ENCODE measurements around the gene TCEAL5. TPM values are rescaled to one million over a fixed set of nuclear protein-coding genes. Genes with fewer than 3 reads are reported as not detected.

Gene TCEAL5, protein sequence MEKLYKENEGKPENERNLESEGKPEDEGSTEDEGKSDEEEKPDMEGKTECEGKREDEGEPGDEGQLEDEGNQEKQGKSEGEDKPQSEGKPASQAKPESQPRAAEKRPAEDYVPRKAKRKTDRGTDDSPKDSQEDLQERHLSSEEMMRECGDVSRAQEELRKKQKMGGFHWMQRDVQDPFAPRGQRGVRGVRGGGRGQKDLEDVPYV
- total RNA-seq = not detected in 2 replicates

DNA sequence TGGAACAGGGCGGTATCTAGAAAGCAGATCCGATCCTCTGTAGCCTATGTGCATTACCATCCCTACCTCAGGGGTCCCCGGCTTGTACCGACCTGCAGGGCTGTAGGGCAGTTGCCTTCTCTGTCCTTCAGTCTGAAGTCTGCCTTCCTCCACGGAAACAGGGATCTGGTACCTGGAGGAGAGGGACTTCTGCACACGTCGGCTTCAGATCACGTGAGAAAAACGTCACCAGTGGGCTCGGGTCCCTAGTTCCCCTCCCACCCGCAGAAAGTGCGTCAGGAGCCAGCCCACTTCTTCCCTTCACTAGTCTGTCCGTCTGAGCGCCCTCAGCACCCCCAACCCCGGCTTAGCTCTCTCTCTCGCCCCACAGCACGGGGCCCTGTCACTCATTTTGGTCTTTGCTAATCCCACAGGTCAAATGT, at the start of gene TCEAL5:
Gene TCEAL5, minus strand, starts transcription at position 170 of the 422 bp plus-strand sequence. CDS start 2,187 bp downstream, outside the sequence.

DNA sequence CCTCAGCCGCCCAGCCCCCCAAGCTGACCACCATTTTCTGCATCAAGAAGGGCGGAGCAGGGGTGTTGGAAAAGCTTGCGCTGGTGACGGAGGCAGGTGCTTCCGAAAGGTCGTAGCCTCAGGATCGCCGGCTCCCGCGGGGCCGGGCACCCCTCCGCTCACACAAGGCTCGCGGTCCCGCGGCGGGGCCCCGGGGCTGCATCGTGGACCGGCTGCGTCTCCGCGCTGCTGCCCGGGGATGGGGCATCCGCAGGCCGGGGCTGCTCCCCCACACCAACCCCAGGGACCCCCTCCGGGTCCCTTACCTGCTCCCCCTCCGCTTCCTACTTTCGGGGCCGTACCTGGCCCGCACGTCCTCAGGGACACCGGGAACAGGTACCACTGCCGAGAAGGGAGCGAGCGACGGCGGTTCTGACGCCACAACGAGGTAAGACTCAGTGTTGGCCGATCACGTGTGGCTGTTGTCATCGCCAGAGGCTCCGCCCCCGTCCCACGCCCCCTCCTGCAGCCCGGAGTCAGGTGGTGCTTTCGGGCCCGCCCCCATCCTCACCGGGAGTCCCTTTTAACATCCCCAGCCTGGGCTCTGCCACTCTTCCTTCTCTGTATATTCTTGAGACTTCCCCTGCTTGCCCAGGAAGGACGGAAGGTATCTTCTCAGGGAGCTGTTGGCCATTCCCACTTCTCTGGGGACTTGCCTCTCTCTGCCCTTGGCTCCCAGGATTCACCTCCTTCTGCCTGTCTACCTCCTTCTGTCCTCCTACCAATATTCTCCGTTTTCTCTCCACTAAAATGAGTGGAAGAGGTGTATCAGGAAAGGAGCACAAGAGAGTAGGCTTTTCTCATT, 34.2 kb upstream of the TCEAL5 start, which contains the start of gene BEX2:
Gene BEX2, minus strand, starts transcription at position 436 of the 844 bp plus-strand sequence. CDS start 1,014 bp downstream, outside the sequence.

DNA sequence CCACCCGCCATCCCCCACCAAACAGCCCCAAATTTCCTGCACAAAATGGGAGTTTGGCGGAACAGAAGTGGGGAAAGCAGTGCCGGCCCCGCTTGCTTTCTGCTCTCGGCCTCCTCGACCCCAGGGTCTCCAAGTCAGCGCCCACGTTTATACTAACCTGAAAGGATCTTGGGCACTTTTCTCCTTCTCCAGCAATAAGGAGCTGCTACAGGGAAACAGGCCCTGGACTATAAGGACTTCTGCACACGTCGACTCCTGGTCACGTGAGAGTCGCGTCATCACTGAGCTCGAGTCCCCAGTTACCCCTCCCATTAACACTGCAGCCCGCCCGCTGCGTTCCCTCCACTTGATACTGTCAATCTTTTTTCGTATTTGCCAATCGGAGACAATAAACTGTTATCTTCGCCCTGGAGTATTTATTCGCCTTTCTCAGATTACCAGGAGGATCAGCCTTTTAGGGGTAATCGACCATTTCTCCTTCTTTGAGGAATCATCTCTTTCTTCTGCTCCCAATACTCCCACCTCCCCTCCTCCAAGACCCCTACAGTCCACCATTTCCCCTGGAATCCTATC, 21.5 kb downstream of the TCEAL5 start, which contains the start of gene TCEAL8:
Gene TCEAL8, minus strand, starts transcription at position 235 of the 573 bp plus-strand sequence. CDS start 1,176 bp downstream, outside the sequence.

Other genes starting within 250 kb of the TCEAL5 start
- gene BEX1, start 212.6 kb downstream of the TCEAL5 start, total RNA-seq = not detected in 2 replicates
- gene NXF3, start 183.6 kb downstream of the TCEAL5 start, total RNA-seq = under 0.01 TPM in 1 of 2 replicates, not detected in the other
- gene BEX4, start 61.6 kb downstream of the TCEAL5 start, total RNA-seq = 19.1 and 24.9 TPM in 2 replicates
- 68.0 and 69.4 TPM in 2 replicates for gene TCEAL8, start 21.6 kb downstream of the TCEAL5 start, total RNA-seq
- gene BEX2, start 34.2 kb upstream of the TCEAL5 start, total RNA-seq = 37.4 and 65.6 TPM in 2 replicates
- 0.34 and 0.50 TPM in 2 replicates for gene TCEAL7, start 53.5 kb upstream of the TCEAL5 start, total RNA-seq
- gene TCEAL9, start 79.8 kb upstream of the TCEAL5 start, total RNA-seq = 59.6 and 61.9 TPM in 2 replicates
- 92.6 and 160 TPM in 2 replicates for gene BEX3, start 99.8 kb upstream of the TCEAL5 start, total RNA-seq
- gene RAB40A, start 242.7 kb upstream of the TCEAL5 start, total RNA-seq = under 0.01 and 0.21 TPM in 2 replicates